GM20000 (cell line): Measurements from ENCODE around the gene ZMAT5.

Experiments
- DNase-seq: peaks from one replicate; pipeline ENCODE4 v3.0.0; 2012; ENCODE audit warnings: low spot score
- TF ChIP-seq, protein P1 (sequence below): IDR thresholded peaks from 2 replicates; pipeline ENCODE4 v1.5.1; 2012; ENCODE audit warnings: mild to moderate bottlenecking, control low read depth; ENCODE audit errors: extremely low read depth, missing control alignments

Gene ZMAT5

DNA sequence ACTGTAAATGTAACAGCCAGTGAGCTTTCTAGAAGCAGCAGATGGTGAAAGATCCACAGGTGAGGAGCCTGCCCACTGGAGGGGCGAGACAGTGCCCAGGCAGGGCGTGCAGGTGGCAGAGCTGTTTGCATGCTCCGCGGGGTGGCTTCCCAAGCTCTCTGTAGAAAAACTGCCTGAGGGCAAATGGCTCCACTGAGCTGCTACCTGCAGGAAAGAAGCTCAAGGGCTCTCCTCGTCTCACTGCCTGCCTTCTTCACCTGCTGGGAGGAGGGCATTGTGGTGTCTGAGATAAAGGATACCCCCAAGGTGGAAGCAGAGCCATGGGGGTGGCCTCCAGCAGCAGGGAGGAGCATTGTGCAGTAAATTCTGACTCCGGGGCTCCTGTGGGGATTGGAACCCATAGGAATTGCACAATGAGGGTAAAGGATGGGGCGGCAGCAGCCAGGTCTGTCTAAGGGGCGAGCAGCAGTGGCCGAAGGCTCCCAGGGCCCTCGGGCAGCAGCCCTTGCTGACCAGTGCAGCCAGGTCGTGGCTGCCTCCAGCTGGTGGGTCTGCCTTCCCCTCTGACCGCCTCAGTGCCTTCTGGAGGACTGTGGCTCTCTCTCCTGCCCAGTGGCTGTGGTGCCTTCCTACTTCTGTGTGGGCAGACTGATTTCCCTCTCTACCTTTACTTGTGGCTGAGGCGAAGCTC, 75.0 kb downstream of the ZMAT5 start:
- TF ChIP-seq, protein P1, sequence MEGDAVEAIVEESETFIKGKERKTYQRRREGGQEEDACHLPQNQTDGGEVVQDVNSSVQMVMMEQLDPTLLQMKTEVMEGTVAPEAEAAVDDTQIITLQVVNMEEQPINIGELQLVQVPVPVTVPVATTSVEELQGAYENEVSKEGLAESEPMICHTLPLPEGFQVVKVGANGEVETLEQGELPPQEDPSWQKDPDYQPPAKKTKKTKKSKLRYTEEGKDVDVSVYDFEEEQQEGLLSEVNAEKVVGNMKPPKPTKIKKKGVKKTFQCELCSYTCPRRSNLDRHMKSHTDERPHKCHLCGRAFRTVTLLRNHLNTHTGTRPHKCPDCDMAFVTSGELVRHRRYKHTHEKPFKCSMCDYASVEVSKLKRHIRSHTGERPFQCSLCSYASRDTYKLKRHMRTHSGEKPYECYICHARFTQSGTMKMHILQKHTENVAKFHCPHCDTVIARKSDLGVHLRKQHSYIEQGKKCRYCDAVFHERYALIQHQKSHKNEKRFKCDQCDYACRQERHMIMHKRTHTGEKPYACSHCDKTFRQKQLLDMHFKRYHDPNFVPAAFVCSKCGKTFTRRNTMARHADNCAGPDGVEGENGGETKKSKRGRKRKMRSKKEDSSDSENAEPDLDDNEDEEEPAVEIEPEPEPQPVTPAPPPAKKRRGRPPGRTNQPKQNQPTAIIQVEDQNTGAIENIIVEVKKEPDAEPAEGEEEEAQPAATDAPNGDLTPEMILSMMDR, result no peak
- no peak for DNase-seq

DNA sequence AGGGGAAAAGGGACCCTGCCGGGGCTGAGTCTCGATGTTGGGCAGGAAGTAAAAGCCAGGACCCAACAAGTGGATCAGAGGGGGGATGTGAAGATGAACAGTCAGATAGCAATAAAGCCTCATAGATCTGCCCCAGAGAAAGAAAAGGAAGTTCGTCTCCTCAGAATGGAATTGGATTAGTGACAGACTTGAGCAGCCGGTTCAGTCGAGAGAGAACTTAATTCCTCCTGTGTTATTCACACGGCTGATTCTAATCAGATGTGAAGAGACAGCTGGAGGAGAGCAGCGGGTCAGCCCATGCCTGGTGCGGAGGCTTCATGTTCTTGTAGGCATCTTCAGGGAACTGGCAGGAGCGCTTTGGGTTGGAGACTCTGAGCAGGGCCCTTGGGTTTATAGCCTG, 76.3 kb downstream of the ZMAT5 start:
- no peak for DNase-seq

DNA sequence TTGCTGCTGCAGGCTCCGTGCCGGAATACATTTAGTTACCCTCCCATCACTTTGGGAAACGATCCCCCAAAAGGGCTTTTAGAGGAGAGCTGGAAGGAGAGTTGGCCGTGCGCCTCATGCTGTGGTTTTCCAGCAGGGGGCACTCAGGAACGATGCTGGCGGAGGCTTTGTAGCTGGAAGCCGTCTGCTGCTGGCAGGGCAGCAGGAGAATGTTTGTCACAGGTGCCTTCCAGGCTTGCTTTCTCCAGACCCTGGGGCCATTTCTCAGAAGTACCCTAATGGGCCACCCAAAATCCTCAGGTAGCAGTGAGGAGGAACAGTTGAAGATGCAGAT, 77.0 kb downstream of the ZMAT5 start:
- TF ChIP-seq, protein P1, result no peak
- no peak for DNase-seq

More for the DNA sequence above, 76.3 kb downstream of the ZMAT5 start:
- TF ChIP-seq, protein P1, result no peak

DNA sequence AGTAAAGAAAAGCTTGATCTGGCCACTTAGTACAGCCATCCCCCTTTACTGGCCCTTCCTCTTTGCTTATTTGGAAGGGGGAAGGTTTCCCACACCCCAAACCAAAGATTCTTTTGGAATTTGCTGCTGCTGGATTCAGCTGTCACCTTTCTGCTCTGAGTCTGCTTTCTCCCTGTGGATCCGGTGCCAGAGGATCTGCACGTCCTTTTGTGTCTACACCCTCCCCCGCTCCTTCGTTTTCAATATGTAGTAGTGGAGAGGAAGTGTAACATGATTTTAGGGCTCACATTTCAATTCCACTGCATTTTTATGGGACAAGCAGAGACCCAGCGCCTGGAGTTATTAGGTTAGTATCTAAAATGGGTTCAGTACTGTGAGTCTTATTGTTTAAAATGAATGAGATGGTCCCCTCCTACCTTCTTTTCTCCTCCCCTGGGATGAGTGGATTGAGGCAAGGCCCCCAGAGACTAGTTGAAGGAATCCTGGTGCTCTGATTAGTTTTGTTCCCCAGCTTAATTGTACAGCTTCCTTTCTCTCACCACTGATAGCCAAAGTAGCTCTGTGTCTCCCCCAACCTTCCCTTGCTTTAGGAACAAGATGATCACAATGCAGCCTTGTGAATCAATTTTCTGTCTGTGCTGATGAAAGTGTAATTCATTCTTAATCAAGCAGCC, 77.5 kb downstream of the ZMAT5 start:
- TF ChIP-seq, protein P1, result no peak

DNA sequence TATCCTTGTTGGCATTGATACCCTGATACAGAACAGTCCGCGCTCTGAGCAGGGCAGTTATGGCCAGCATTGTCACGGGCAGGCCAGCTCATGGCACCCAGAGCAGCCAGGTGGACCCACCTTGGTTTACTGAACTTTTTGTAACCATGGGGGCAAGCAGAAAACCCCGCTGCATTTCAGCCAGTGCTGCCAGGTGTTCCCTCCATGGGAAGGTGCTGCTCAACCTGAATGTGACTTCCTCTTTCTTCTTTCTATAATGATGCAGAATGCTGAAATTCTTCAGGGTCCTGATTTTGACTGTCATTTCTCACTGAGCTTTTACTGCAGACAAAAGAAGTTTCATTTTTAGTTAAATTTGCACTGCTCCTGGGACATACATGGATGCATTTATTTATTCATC, 82.6 kb downstream of the ZMAT5 start:
- TF ChIP-seq, protein P1, result no peak
- DNase-seq, result no peak

More for the DNA sequence above, 77.5 kb downstream of the ZMAT5 start:
- no peak for DNase-seq

DNA sequence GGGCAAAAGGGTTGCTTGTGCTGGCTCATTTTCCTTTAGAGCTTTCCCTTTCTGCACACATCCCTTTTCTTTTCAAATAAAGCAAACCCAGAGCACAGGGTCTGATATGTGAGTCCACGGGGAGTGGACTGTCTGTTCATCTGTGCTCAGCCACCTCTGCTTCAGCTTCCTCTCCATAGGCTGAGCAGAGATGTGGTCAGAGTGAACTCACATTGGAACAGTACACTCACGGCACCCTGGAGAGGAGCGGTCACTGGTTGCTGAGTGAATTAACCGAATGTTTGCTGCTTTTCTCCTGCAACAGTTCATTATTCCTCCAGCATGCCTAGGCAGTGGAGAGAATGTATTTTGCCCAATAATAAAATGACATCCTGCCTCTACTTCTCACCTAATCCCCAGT, 83.3 kb downstream of the ZMAT5 start:
- TF ChIP-seq, protein P1, result no peak
- no peak for DNase-seq
